AG09319 (cell line): ENCODE data around the gene DYNC2I2.

Experiments
- DNase-seq: peaks from one replicate; pipeline ENCODE4 v3.0.0-alpha.2; 2010; ENCODE audit warnings: low read depth; ENCODE audit errors: extremely low read depth
- TF ChIP-seq, protein P1 (sequence below): IDR thresholded peaks from 2 replicates; pipeline ENCODE4 v1.5.1; 2011; ENCODE audit warnings: low read depth, mild to moderate bottlenecking, inconsistent platforms, low read length, moderate library complexity

Gene DYNC2I2

DNA sequence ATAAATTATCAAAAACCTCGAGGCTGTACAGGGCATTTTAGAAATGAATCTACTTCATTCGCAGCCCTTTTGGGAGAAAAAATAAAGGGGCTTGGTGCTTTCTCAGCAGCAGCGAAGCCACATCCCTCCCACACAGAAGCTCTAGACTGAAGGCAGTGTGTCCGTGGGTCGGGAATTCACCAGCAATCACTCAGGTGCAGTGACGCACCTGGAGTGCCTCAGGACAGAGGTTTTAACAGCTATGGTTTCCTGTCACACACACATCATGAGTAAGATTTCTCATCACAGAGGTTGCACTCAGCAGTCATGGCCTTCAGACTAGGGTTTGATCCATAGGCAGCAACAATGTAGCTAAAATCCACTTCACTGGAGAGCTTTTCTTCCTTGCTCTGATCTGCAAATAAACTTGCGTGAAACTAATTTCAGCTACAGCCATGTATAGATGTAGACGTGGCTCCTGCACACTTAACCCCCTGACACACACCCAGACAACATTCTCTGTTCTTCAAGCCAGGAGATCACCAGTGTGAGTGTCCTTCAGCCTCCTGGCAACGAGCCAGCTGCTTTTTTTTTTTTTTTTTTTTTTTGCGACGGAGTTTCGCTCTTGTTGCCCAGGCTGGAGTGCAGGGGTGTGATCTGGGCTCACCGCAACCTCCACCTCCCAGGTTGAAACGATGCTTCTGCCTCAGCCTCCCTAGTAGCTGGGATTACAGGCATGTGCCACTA is 34.8 kb downstream of the DYNC2I2 start:
- no peak for DNase-seq
- TF ChIP-seq, protein P1, sequence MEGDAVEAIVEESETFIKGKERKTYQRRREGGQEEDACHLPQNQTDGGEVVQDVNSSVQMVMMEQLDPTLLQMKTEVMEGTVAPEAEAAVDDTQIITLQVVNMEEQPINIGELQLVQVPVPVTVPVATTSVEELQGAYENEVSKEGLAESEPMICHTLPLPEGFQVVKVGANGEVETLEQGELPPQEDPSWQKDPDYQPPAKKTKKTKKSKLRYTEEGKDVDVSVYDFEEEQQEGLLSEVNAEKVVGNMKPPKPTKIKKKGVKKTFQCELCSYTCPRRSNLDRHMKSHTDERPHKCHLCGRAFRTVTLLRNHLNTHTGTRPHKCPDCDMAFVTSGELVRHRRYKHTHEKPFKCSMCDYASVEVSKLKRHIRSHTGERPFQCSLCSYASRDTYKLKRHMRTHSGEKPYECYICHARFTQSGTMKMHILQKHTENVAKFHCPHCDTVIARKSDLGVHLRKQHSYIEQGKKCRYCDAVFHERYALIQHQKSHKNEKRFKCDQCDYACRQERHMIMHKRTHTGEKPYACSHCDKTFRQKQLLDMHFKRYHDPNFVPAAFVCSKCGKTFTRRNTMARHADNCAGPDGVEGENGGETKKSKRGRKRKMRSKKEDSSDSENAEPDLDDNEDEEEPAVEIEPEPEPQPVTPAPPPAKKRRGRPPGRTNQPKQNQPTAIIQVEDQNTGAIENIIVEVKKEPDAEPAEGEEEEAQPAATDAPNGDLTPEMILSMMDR: no peak

DNA sequence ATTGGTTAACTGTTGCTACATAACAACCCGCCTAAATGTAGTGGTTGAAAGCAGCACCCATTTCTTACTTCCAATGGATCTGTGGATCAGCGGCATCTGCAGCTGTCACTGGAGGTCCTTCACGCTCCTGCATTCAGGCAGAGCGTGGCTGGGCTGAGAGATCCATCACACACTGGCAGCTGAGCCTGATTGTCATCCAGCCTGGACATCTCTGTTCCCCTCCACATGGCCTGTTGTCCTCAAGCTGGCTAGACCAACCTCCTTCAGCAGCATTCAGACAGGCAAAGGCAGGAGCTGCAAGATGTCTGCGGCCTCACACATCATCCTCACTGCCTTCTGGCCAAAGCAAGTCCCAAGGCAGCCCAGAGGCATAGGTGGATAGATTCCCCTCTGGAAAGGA is 36.9 kb downstream of the DYNC2I2 start:
- TF ChIP-seq, protein P1: no peak
- no peak for DNase-seq

DNA sequence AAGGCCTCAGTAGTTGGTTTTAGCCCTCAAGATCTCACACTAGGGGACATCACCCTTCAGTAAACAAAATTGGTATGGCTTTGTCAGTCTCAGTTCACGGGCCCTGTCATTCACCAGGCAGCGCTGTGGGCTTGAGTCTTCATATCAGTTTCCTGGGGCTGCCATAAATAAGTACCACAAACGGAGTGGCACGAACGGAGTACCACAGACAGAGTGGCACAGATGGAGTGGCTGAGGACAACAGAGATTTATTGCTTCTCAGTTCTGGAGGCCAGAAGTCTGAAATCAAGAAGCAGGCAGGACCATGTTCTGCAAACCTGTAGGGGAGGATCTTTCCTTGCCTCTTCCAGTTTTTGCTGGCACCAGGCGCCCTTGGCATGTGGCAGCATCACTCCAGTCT is 37.5 kb downstream of the DYNC2I2 start:
- DNase-seq: no peak
- TF ChIP-seq, protein P1: no peak

DNA sequence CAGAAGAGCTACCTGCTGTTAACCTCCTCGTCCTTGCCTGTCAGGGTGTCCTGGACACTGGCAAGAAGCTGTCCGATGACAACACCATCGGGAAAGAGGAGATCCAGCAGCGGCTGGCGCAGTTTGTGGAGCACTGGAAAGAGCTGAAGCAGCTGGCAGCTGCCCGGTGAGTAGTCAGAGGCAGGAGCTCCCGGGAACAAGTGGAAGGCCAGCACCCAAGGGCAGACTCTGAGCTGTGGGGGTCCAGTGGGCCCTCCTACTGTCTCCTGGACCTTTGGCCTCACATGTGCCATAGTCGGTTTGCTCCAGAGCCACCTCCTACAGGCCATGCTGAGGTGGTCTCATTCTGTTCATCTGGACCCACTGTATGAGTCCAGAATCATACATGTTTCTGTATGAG is 38.7 kb downstream of the DYNC2I2 start:
- DNase-seq: no peak
- TF ChIP-seq, protein P1: no peak

DNA sequence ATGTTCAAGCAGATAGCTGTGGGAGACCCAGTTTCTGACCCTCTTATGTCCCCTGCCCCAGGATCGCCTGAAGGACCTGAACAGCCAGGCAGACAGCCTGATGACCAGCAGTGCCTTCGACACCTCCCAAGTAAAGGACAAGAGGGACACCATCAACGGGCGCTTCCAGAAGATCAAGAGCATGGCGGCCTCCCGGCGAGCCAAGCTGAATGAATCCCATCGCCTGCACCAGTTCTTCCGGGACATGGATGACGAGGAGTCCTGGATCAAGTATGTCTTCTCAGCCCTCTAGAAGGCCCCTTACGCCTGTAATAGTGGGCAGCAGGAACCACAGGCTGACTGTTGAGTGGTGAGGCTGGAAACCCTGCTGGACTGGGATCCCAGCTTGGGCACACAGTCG is 41.1 kb downstream of the DYNC2I2 start:
- DNase-seq: no peak
- TF ChIP-seq, protein P1: no peak

DNA sequence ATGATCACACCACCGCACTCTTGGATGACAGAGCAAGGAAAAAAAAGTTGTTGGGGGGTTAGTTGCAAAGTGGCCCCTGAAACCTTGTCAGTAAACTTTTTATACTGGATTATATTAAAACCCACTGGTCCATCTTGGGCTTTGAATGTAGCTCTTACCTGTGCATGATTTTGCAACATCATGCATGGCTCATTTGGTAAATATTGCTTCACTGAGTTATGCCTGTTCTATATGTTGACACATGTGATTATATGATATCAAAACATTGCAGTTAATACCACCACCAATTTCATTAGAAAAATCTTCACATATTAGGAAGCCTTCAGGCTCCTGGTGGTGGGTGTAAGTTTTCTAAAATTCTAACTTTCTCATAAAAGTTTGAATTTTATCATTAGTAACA is 41.9 kb downstream of the DYNC2I2 start:
- DNase-seq: no peak
- TF ChIP-seq, protein P1: no peak

DNA sequence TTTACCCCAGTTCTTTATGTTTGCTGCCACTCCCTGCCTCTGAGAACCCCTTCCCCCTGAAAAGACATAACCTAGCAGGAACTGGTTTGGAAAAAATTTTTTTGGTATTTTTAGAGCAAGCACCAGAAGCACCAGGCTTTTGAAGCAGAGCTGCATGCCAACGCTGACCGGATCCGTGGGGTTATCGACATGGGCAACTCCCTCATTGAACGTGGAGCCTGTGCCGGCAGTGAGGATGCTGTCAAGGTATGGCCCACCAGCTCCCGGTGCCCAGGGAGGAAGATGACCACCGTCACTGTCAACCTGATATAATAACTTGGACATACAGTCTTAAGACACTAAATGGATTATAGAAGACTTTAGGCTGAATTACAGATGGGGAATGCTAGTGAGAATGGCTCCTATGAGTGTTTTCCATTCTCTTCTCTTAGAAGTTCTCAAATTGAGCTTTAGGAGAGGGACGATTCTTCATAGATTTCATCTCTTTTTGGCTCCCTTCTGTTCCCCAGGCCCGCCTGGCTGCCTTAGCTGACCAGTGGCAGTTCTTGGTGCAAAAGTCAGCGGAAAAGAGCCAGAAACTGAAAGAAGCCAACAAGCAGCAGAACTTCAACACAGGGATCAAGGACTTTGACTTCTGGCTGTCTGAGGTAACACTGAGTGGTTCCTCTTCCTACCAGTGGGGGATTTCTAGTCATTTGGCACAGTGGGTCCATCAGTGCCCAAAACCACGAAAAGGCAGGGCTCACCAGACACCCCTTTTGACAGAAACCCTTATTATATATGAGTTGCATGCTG is 44.9 kb downstream of the DYNC2I2 start:
- TF ChIP-seq, protein P1: no peak
- no peak for DNase-seq
